DOHH2 (cell line): ENCODE data around the gene RNF212.

ENCODE experiments used
- EZH2phosphoT487 ChIP-seq: fragments of 200-600 bp; sonication (generic); IDR thresholded peaks from 2 replicates; pipeline ENCODE4 v1.6.1; 2017; ENCODE audit warnings: borderline replicate concordance, mild to moderate bottlenecking, antibody characterized with exemption, low read length, moderate library complexity, mixed read lengths
- TF ChIP-seq, protein P1 (sequence below): fragments of 200-600 bp; sonication (generic); IDR thresholded peaks from one replicate; pipeline ENCODE4 v1.5.1; 2014; ENCODE audit warnings: antibody characterized with exemption, mild to moderate bottlenecking, low read depth, low read length; ENCODE audit not compliant: poor library complexity, severe bottlenecking

DNA sequence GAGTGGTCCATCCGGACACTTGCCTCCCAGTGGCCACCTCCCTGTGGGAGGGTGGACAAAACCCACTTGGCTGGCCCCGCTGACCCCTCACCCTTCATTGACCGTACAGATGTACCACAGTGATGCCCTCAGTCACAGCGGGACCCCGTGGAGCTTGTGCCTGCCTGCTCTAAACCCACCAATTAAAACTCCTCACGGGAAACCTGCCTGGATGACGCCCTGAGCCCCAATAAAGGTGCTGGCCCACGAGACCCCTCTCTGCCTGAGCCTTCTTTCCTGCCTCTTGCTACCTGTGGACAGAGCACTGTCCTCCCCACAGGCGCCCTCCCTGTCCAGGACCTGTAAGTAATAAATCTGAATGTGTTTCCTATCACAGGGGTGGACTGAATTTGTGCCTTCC, 32.9 kb downstream of the RNF212 start:
- TF ChIP-seq, protein P1, sequence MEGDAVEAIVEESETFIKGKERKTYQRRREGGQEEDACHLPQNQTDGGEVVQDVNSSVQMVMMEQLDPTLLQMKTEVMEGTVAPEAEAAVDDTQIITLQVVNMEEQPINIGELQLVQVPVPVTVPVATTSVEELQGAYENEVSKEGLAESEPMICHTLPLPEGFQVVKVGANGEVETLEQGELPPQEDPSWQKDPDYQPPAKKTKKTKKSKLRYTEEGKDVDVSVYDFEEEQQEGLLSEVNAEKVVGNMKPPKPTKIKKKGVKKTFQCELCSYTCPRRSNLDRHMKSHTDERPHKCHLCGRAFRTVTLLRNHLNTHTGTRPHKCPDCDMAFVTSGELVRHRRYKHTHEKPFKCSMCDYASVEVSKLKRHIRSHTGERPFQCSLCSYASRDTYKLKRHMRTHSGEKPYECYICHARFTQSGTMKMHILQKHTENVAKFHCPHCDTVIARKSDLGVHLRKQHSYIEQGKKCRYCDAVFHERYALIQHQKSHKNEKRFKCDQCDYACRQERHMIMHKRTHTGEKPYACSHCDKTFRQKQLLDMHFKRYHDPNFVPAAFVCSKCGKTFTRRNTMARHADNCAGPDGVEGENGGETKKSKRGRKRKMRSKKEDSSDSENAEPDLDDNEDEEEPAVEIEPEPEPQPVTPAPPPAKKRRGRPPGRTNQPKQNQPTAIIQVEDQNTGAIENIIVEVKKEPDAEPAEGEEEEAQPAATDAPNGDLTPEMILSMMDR = no peak
- no peak for TF ChIP-seq EZH2phosphoT487
